Liver (tissue), 9 donors: ENCODE data around the gene CLN6. TPM values are rescaled to one million over a fixed set of nuclear protein-coding genes. Genes with fewer than 3 reads are reported as not detected.
"Not testable (repeated sequence)": the region's sequence is repeated elsewhere in the genome, so short reads cannot be mapped to it uniquely, and the experiment has no call there.

Experiments
- DNase-seq: peaks from one replicate; pipeline ENCODE4 v3.0.0-alpha.2; 2017; ENCODE audit warnings: low spot score
- H3K27ac ChIP-seq, 2 donors: one replicate each; pipeline ENCODE4 v1.7.0; 2013; ENCODE audit warnings: inconsistent platforms in 2 of 2, low read length in 2 of 2, control low read depth in 1 of 2, low read depth in 1 of 2, mild to moderate bottlenecking in 1 of 2
- H3K27me3 ChIP-seq, 4 donors: one replicate each; pipeline versions ENCODE4 v1.6.1 to v1.7.0; 2013; ENCODE audit warnings: low read length in 3 of 4, inconsistent platforms in 1 of 4, mild to moderate bottlenecking in 1 of 4, moderate library complexity in 1 of 4; ENCODE audit not compliant: control insufficient read depth in 4 of 4, insufficient read depth in 4 of 4
- H3K36me3 ChIP-seq, 4 donors: one replicate each; pipeline versions ENCODE4 v1.6.1 to v1.7.0; 2013; ENCODE audit warnings: low read length in 3 of 4, mild to moderate bottlenecking in 3 of 4, low read depth in 1 of 4, moderate library complexity in 1 of 4; ENCODE audit not compliant: control insufficient read depth in 4 of 4, insufficient read depth in 3 of 4
- H3K4me1 ChIP-seq, 4 donors: one replicate each; pipeline versions ENCODE4 v1.6.1 to v1.7.0; 2013; ENCODE audit warnings: low read length in 3 of 4, mild to moderate bottlenecking in 3 of 4, moderate library complexity in 1 of 4; ENCODE audit not compliant: control insufficient read depth in 4 of 4, insufficient read depth in 4 of 4
- H3K4me3 ChIP-seq, 3 donors: one replicate each; pipeline versions ENCODE4 v1.6.1 to v1.7.0; 2013; ENCODE audit warnings: low read length in 3 of 3, control low read depth in 1 of 3, low read depth in 1 of 3, mild to moderate bottlenecking in 1 of 3
- H3K9ac ChIP-seq, 2 donors: one replicate each; pipeline ENCODE4 v1.7.0; 2013; ENCODE audit warnings: low read length in 2 of 2, mild to moderate bottlenecking in 2 of 2, moderate library complexity in 2 of 2, control low read depth in 1 of 2, low read depth in 1 of 2
- H3K9me3 ChIP-seq, 4 donors: one replicate each; pipeline versions ENCODE4 v1.6.1 to v1.7.0; 2013; ENCODE audit warnings: low read length in 3 of 4; ENCODE audit not compliant: control insufficient read depth in 4 of 4
- CTCF ChIP-seq: fragments of 150-350 bp; IDR thresholded peaks from 2 replicates; pipeline ENCODE4 v1.5.1; 2017; ENCODE audit warnings: improper control_type of control experiment, low read depth, low read length; ENCODE audit not compliant: missing input control
- FOXA2 ChIP-seq: IDR thresholded peaks from 2 replicates; pipeline ENCODE4 v1.6.1; 2016; ENCODE audit warnings: antibody characterized with exemption
- GABPA ChIP-seq, 2 donors: IDR thresholded peaks in 1 of 2; conservative IDR thresholded peaks in 1 of 2; 2 replicates each; pipeline ENCODE4 v1.6.1; 2016; ENCODE audit warnings: antibody characterized with exemption in 2 of 2, mild to moderate bottlenecking in 1 of 2, moderate library complexity in 1 of 2
- HNF4A ChIP-seq, 2 donors: conservative IDR thresholded peaks; 2 replicates each; pipeline ENCODE4 v1.6.1; 2016; ENCODE audit warnings: antibody characterized with exemption in 2 of 2, mild to moderate bottlenecking in 2 of 2
- HNF4G ChIP-seq: IDR thresholded peaks from 2 replicates; pipeline ENCODE4 v1.6.1; 2016; ENCODE audit warnings: antibody characterized with exemption
- JUND ChIP-seq, 2 donors: IDR thresholded peaks; 2 replicates each; pipeline ENCODE4 v1.6.1; 2016; ENCODE audit warnings: antibody characterized with exemption in 2 of 2
- MAX ChIP-seq: IDR thresholded peaks from 2 replicates; pipeline ENCODE4 v1.6.1; 2016; ENCODE audit warnings: antibody characterized with exemption
- NR2F2 ChIP-seq: IDR thresholded peaks from 2 replicates; pipeline ENCODE4 v1.6.1; 2016; ENCODE audit warnings: antibody characterized with exemption
- RAD21 ChIP-seq, 2 donors: IDR thresholded peaks; 2 replicates each; pipeline ENCODE4 v1.6.1; 2016; ENCODE audit warnings: antibody characterized with exemption in 2 of 2, mild to moderate bottlenecking in 2 of 2
- REST ChIP-seq: IDR thresholded peaks from 2 replicates; pipeline ENCODE4 v1.6.1; 2016; ENCODE audit warnings: antibody characterized with exemption, mild to moderate bottlenecking
- RXRA ChIP-seq, 2 donors: IDR thresholded peaks; 2 replicates each; pipeline ENCODE4 v1.6.1; 2017 to 2018; ENCODE audit warnings: antibody characterized with exemption in 2 of 2, mild to moderate bottlenecking in 1 of 2
- SP1 ChIP-seq: IDR thresholded peaks from 2 replicates; pipeline ENCODE4 v1.6.1; 2018; ENCODE audit warnings: antibody characterized with exemption, mild to moderate bottlenecking
- TAF1 ChIP-seq: conservative IDR thresholded peaks from 2 replicates; pipeline ENCODE4 v1.6.1; 2016; ENCODE audit warnings: antibody characterized with exemption, mild to moderate bottlenecking
- YY1 ChIP-seq: IDR thresholded peaks from 2 replicates; pipeline ENCODE4 v1.6.1; 2016; ENCODE audit warnings: antibody characterized with exemption, mild to moderate bottlenecking
- WGBS: extraction: QIAGEN DNeasy Blood & Tissue Kit; methylation state at CpG from one replicate; pipeline ENCODE4 v1.1.7; 2013; 5-methylcytosine and 5-hydroxymethylcytosine counted together
- polyA plus RNA-seq, 2 donors: library from polyadenylated mRNA; stranded (reverse) in 1 of 2; unstranded in 1 of 2; fragments of 200-250 nt in 1 of 2; fragments of >200 nt in 1 of 2; fragmentation: Nextera tagmentation in 1 of 2; extraction: Ambion mirVana in 1 of 2; gene quantifications; one replicate each; pipeline versions ENCODE4 v1.2.1 to v1.2.3, GENCODE V29; 2013 to 2015
- total RNA-seq, 2 donors: library from RNA; depleted of rRNA; stranded (reverse); fragments of >200 nt; gene quantifications; one replicate each; pipeline ENCODE4 v1.2.3, GENCODE V29; 2014
- donor health status: healthy.
- donor health status: healthy.
- donor health status: healthy.
- donor health status: healthy.
- donor health status: healthy.

Gene CLN6
- total and polyA plus RNA-seq, 4 donors: 7.2 to 21.2 (median 15.4) TPM

GRCh38 chr15:68228971-68229385 lies 550 bp downstream of the CLN6 start (continued):
- TF ChIP-seq GABPA (IDR thresholded peaks at IDR 0.05 in 1 of 2, conservative IDR thresholded peaks at IDR 0.05 in 1 of 2) (no peak), FOXA2 (no peak), HNF4G (no peak), YY1 (no peak), RAD21 (IDR thresholded peaks at IDR 0.05) (no peak)

GRCh38 chr15:68228143-68228970 lies 1.2 kb downstream of the CLN6 start:
- no peak overlapping the region for H3K27ac ChIP-seq
- peak overlapping the region; percentile 64 to 87 (median 87) for H3K4me3 ChIP-seq
- WGBS: 43% methylated on average over 25 of the region's 25 CpGs
- H3K4me1 ChIP-seq: peaks cover 8 to 32% (median 24%) of the 10 kb centered on the region in 4 donors
- H3K9me3 ChIP-seq: no peaks in the 10 kb centered on the region
- peak overlapping the region; percentile 19 to 30 for H3K9ac ChIP-seq
- peak; percentile 34 for DNase-seq
- H3K27me3 ChIP-seq: no peaks in the 10 kb centered on the region
- H3K36me3 ChIP-seq: no peaks in the 10 kb centered on the region
- TF ChIP-seq RXRA (IDR thresholded peaks at IDR 0.05) (no peak), JUND (IDR thresholded peaks at IDR 0.05) (no peak), NR2F2 (no peak), HNF4A (conservative IDR thresholded peaks at IDR 0.05) (no peak)

GRCh38 chr15:68227643-68228142 lies 1.8 kb downstream of the CLN6 start:
- H3K9ac ChIP-seq: no peak overlapping the region
- no peak overlapping the region for H3K4me3 ChIP-seq
- TF ChIP-seq CTCF (no peak), TAF1 (no peak), RXRA (IDR thresholded peaks at IDR 0.05) (no peak), HNF4A (conservative IDR thresholded peaks at IDR 0.05) (no peak), SP1 (no peak), REST (no peak), MAX (no peak), RAD21 (IDR thresholded peaks at IDR 0.05) (no peak), JUND (IDR thresholded peaks at IDR 0.05) (no peak)
- H3K27ac ChIP-seq: no peak overlapping the region
- peak; percentile 32 for DNase-seq
- WGBS: 80% methylated on average over 9 of the region's 9 CpGs
- no peaks in the 10 kb centered on the region for H3K36me3 ChIP-seq
- H3K9me3 ChIP-seq: no peaks in the 10 kb centered on the region
- H3K27me3 ChIP-seq: no peaks in the 10 kb centered on the region
- H3K4me1 ChIP-seq: peaks cover 8 to 35% (median 24%) of the 10 kb centered on the region in 4 donors

- not testable (repeated sequence) for H3K4me3 ChIP-seq, DNase-seq, H3K9me3 ChIP-seq, H3K9ac ChIP-seq, H3K27me3 ChIP-seq, H3K36me3 ChIP-seq, H3K27ac ChIP-seq
- H3K4me1 ChIP-seq: peaks cover 8 to 31% (median 20%) of the 10 kb centered on the region in 4 donors
- WGBS: 96% methylated on average over 4 of the region's 4 CpGs
These were observed 4.1 kb downstream of the CLN6 start for GRCh38 chr15:68225442-68225841.
